ENCODE measurements around the gene ELF5. TPM values are rescaled to one million over a fixed set of nuclear protein-coding genes. Genes with fewer than 3 reads are reported as not detected.

Gene ELF5
- total and polyA plus RNA-seq, 2 of the 8 experiments (the other 6 are each of a cell fraction or from before 2014, with no cell fraction given): not detected

GRCh38 chr11:34562976-34563375, 49.4 kb upstream of the ELF5 start:
- H3K9ac ChIP-seq (replicated peaks in 1 of 4; ENCODE audit: extremely low read depth in 1 of 4, low read depth in 3 of 4, low read length in 3 of 4): no peak overlapping the region
- no peak overlapping the region for H4K91ac ChIP-seq (replicated peaks; ENCODE audit: insufficient read length, low read length)
- no peaks in the 10 kb centered on the region for H3K23me2 ChIP-seq (ENCODE audit: low read depth, low read length)
- H3K18ac ChIP-seq (ENCODE audit: extremely low read depth, low read length): no peak overlapping the region
- no peaks in the 10 kb centered on the region for H3K27me3 ChIP-seq (replicated peaks in 1 of 4; ENCODE audit: control insufficient read depth in 3 of 4, extremely low read depth in 1 of 4, insufficient read depth in 3 of 4, low read length in 3 of 4)
- H3K4me2 ChIP-seq (ENCODE audit: insufficient read depth in 1 of 2, low read depth in 2 of 2, low read length in 2 of 2): no peak overlapping the region
- H2BK20ac ChIP-seq (ENCODE audit: low read length): no peak overlapping the region
- no peaks in the 10 kb centered on the region for H3K36me3 ChIP-seq (ENCODE audit: control insufficient read depth in 2 of 4, insufficient read depth in 4 of 4, low read length in 3 of 4)
- no peaks in the 10 kb centered on the region for H3K79me2 ChIP-seq (ENCODE audit: control insufficient read depth in 1 of 2, insufficient read depth in 2 of 2, low read length in 2 of 2)
- no peak overlapping the region for H2BK120ac ChIP-seq (replicated peaks; ENCODE audit: low read depth, low read length)
- no peak overlapping the region for H2BK12ac ChIP-seq (ENCODE audit: low read depth, low read length)
- POLR2A ChIA-PET (ENCODE audit: partially characterized antibody): no interaction called here
- no peak overlapping the region for H4K8ac ChIP-seq (ENCODE audit: extremely low read depth, insufficient read depth, low read length)
- no peak overlapping the region for H2BK5ac ChIP-seq (ENCODE audit: low read depth, low read length)
- FAIRE-seq: no peak
- H3K79me1 ChIP-seq (ENCODE audit: low read depth, low read length): no peaks in the 10 kb centered on the region
- no peak overlapping the region for H2BK15ac ChIP-seq (ENCODE audit: low read length)
- no peak overlapping the region for H4K5ac ChIP-seq (ENCODE audit: insufficient read length, low read depth, low read length)
- no peak overlapping the region for H2AK5ac ChIP-seq (ENCODE audit: low read depth, low read length)
- no peak overlapping the region for H3K23ac ChIP-seq (ENCODE audit: insufficient read length)
- CTCF ChIA-PET (ENCODE audit: partially characterized antibody): interaction anchor here (0.6 to 5.4 kb wide), 8 partner anchors 15 to 1071 kb away, joined by 3 to 39 read pairs (median 4); partner anchors contain the start of gene ELF5
- TF ChIP-seq SIX5 (IDR thresholded peaks at IDR 0.05; ENCODE audit: low read depth, low read length): no peak
- no peaks in the 10 kb centered on the region for H4K20me1 ChIP-seq (replicated peaks in 1 of 2; ENCODE audit: control insufficient read depth in 1 of 2, insufficient read depth in 2 of 2, low read length in 2 of 2)
- 89% methylated on average over 2 of the region's 2 CpGs; no CpG with 5 or more reads in 1 of the 2 experiments for WGBS, 2 experiments (ENCODE audit: extremely low coverage in 1 of 2, insufficient coverage in 1 of 2, insufficient read length in 1 of 2, insufficient replicate concordance in 2 of 2, low coverage in 1 of 2, low lambda C conversion rate in 2 of 2, missing lambda C conversion rate in 1 of 2)
- H3K14ac ChIP-seq (ENCODE audit: insufficient read length): no peak overlapping the region
- no peak overlapping the region for H3K4me3 ChIP-seq (ENCODE audit: extremely low read depth in 1 of 4, insufficient read depth in 2 of 4, low read depth in 3 of 4, low read length in 4 of 4)
- H2AFZ ChIP-seq (ENCODE audit: low read length): no peak overlapping the region
- no peaks in the 10 kb centered on the region for H3K9me3 ChIP-seq (ENCODE audit: insufficient read depth in 2 of 2, low read depth in 1 of 2, low read length in 1 of 2)
- no peak overlapping the region for H3K56ac ChIP-seq (replicated peaks; ENCODE audit: insufficient read length, low read depth, low read length)
- H3K4ac ChIP-seq (replicated peaks; ENCODE audit: insufficient read length, low read depth, low read length): no peak overlapping the region
- H3K27ac ChIP-seq (ENCODE audit: low read depth, low read length): no peak overlapping the region
- DNase-seq (ENCODE audit: low read depth in 1 of 2, low spot score in 2 of 2): no peak
- 0 out of 7 replicates have a peak, but pooled peaks cover 0 to 2% (median 0%) of the 10 kb centered on the region in 4 experiments for H3K4me1 ChIP-seq (replicated peaks in 1 of 4; ENCODE audit: control insufficient read depth in 3 of 4, insufficient read depth in 4 of 4, low read length in 3 of 4)

Measured in H1 (cell line).